Smooth muscle cell (in vitro differentiated cells): Measurements from ENCODE around the gene ANGPTL2. TPM values are rescaled to one million over a fixed set of nuclear protein-coding genes. Genes with fewer than 3 reads are reported as not detected.

Experiments
- DNase-seq: peaks from one replicate; lab custom pipeline; 2025; ENCODE audit not compliant: unreplicated experiment; lab: John Stamatoyannopoulos, UW
- H2AFZ ChIP-seq: fragments of 200-600 bp; sonication (generic); 2 replicates; pipeline ENCODE4 v1.6.0; 2016; ENCODE audit warnings: antibody characterized with exemption, low read depth, mild to moderate bottlenecking
- H3F3A ChIP-seq: fragments of 200-600 bp; sonication (generic); 2 replicates; pipeline ENCODE4 v1.6.0; 2017; ENCODE audit warnings: antibody characterized with exemption, low read depth
- H3K27ac ChIP-seq: fragments of 200-600 bp; sonication (generic); 2 replicates; pipeline ENCODE4 v1.5.1; 2016; ENCODE audit warnings: low read depth, mild to moderate bottlenecking
- H3K27me3 ChIP-seq: fragments of 200-600 bp; sonication (generic); 2 replicates; pipeline ENCODE4 v1.6.1; 2016; ENCODE audit warnings: low read depth, mild to moderate bottlenecking
- H3K36me3 ChIP-seq: fragments of 200-600 bp; sonication (generic); 2 replicates; pipeline ENCODE4 v1.5.1; 2016; ENCODE audit warnings: low read depth
- H3K4me1 ChIP-seq: fragments of 200-600 bp; sonication (generic); 2 replicates; pipeline ENCODE4 v1.5.1; 2016; ENCODE audit warnings: low read depth
- H3K4me2 ChIP-seq: fragments of 200-600 bp; sonication (generic); 2 replicates; pipeline ENCODE4 v1.6.0; 2016; ENCODE audit warnings: mild to moderate bottlenecking
- H3K4me3 ChIP-seq: fragments of 200-600 bp; sonication (generic); 2 replicates; pipeline ENCODE4 v1.5.1; 2016; ENCODE audit warnings: mild to moderate bottlenecking
- H3K79me2 ChIP-seq: fragments of 200-600 bp; sonication (generic); 2 replicates; pipeline ENCODE4 v1.6.0; 2016; ENCODE audit warnings: low read depth, mild to moderate bottlenecking
- H3K9ac ChIP-seq: fragments of 200-600 bp; sonication (generic); 2 replicates; pipeline ENCODE4 v1.6.0; 2016; ENCODE audit warnings: low read depth
- H3K9me3 ChIP-seq: fragments of 200-600 bp; sonication (generic); replicated peaks from 2 replicates; pipeline ENCODE4 v1.5.1; 2016; ENCODE audit warnings: low read depth
- H4K20me1 ChIP-seq: fragments of 200-600 bp; sonication (generic); 2 replicates; pipeline ENCODE4 v1.6.0; 2016; ENCODE audit warnings: low read depth
- CTCF ChIP-seq: fragments of 200-600 bp; sonication (generic); IDR thresholded peaks from 2 replicates; pipeline ENCODE4 v1.5.1; 2017; ENCODE audit warnings: borderline replicate concordance, mild to moderate bottlenecking, antibody characterized with exemption; ENCODE audit not compliant: insufficient read depth, poor library complexity, severe bottlenecking
- WGBS: methylation state at CpG from one replicate; pipeline ENCODE4 v1.1.7; 2016; ENCODE audit warnings: low lambda C conversion rate; 5-methylcytosine and 5-hydroxymethylcytosine counted together
- polyA plus RNA-seq: library from polyadenylated mRNA; unstranded; fragments of >200 nt; fragmentation: Nextera tagmentation; extraction: Ambion mirVana; gene quantifications from 2 replicates; pipeline ENCODE4 v1.2.1, GENCODE V29; 2016
- total RNA-seq: library from RNA; depleted of rRNA; stranded (reverse); fragments of >200 nt; gene quantifications from 2 replicates; pipeline ENCODE4 v1.2.3, GENCODE V29; 2014

Gene ANGPTL2
- total and polyA plus RNA-seq, 2 experiments from 2014 or later: 16.1 to 18.7 TPM

- no peak for TF ChIP-seq CTCF
- H3K79me2 ChIP-seq: no peaks in the 10 kb centered on the region
- H3K27me3 ChIP-seq: no peaks in the 10 kb centered on the region
- no peak overlapping the region for H3K27ac ChIP-seq
- no peaks in the 10 kb centered on the region for H3F3A ChIP-seq
- H3K4me3 ChIP-seq: no peak overlapping the region
- 96% methylated on average over 3 of the region's 3 CpGs for WGBS
- no peaks in the 10 kb centered on the region for H4K20me1 ChIP-seq
- peaks cover 4% of the 10 kb centered on the region for H3K4me1 ChIP-seq
- no peaks in the 10 kb centered on the region for H3K36me3 ChIP-seq
- H3K9ac ChIP-seq: no peak overlapping the region
- no peaks in the 10 kb centered on the region for H3K9me3 ChIP-seq
- no peak overlapping the region for H2AFZ ChIP-seq
- no peak overlapping the region for H3K4me2 ChIP-seq
- no peak for DNase-seq
These were observed 9.7 kb downstream of the ANGPTL2 start for GRCh38 chr9:127112735-127113161.

GRCh38 chr9:127112056-127112455, 10.4 kb downstream of the ANGPTL2 start:
- Histone ChIP-seq H3K27me3 (no peaks in the 10 kb centered on the region), H3K4me3 (no peak overlapping the region), H3K79me2 (no peaks in the 10 kb centered on the region), H3K9ac (no peak overlapping the region), H3K9me3 (no peaks in the 10 kb centered on the region), H3K4me2 (no peak overlapping the region), H2AFZ (no peak overlapping the region), H3K36me3 (no peaks in the 10 kb centered on the region), H3F3A (no peaks in the 10 kb centered on the region), H3K27ac (no peak overlapping the region), H4K20me1 (no peaks in the 10 kb centered on the region), H3K4me1 (peaks cover 4% of the 10 kb centered on the region)
- DNase-seq: no peak
- 68% methylated on average over 7 of the region's 7 CpGs for whole genome bisulfite sequencing
- TF ChIP-seq CTCF: no peak

GRCh38 chr9:127109212-127109711, 13.2 kb downstream of the ANGPTL2 start:
- Histone ChIP-seq H4K20me1 (no peaks in the 10 kb centered on the region), H3K79me2 (no peaks in the 10 kb centered on the region), H3F3A (no peaks in the 10 kb centered on the region), H3K4me3 (no peak overlapping the region), H3K36me3 (no peaks in the 10 kb centered on the region), H3K9me3 (no peaks in the 10 kb centered on the region), H3K9ac (no peak overlapping the region), H3K27me3 (no peaks in the 10 kb centered on the region), H2AFZ (no peak overlapping the region), H3K27ac (no peak overlapping the region), H3K4me1 (peaks cover 4% of the 10 kb centered on the region), H3K4me2 (no peak overlapping the region)
- no peak for TF ChIP-seq CTCF
- DNase-seq: no peak
- 93% methylated on average over 5 of the region's 5 CpGs for WGBS

GRCh38 chr9:127107929-127108876, 14.2 kb downstream of the ANGPTL2 start:
- no peak for TF ChIP-seq CTCF
- Histone ChIP-seq H3K9me3 (no peaks in the 10 kb centered on the region), H3K4me3 (no peak overlapping the region), H3K27ac (no peak overlapping the region), H3K79me2 (no peaks in the 10 kb centered on the region), H3K9ac (no peak overlapping the region), H4K20me1 (no peaks in the 10 kb centered on the region), H3K36me3 (no peaks in the 10 kb centered on the region), H3F3A (no peaks in the 10 kb centered on the region), H3K4me2 (no peak overlapping the region), H3K27me3 (no peaks in the 10 kb centered on the region), H3K4me1 (peaks cover 4% of the 10 kb centered on the region), H2AFZ (no peak overlapping the region)
- WGBS: 97% methylated on average over 34 of the region's 38 CpGs
- DNase-seq: no peak
